Renal cortical epithelial cell (primary cell): ENCODE measurements around the gene CTIF. TPM values are rescaled to one million over a fixed set of nuclear protein-coding genes. Genes with fewer than 3 reads are reported as not detected.

ENCODE experiments used
- DNase-seq: peaks from one replicate; pipeline ENCODE4 v3.0.0-alpha.2; 2011; ENCODE audit warnings: low read depth
- total RNA-seq: library from RNA; depleted of rRNA; stranded (reverse); fragments of >200 nt; gene quantifications from 2 replicates; pipeline ENCODE4 v1.2.3, GENCODE V29; 2014

CTIF gene
- total RNA-seq, 1 donor from 2014 or later = 25.8 TPM

DNA sequence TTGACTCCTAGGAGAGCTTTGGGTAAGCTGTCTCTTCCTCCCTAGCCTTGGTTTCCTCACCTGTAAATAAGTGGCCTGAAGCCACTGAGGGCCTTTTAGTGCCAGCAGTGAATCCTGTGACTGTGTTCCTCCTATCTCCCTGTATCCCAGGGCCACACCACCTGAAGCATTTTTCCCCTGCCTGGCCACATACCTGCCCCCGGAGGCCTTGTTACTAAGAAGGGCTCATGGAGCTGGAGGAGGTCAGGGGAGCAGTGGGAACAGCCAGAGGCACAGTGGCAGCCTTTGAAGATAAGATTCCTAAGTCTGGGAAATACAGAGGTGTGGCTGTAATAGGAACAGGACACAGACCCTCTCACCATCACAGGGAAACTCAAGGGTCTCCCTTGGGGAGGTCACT, 249.5 kb downstream of the CTIF start:
- DNase-seq = no peak

DNA sequence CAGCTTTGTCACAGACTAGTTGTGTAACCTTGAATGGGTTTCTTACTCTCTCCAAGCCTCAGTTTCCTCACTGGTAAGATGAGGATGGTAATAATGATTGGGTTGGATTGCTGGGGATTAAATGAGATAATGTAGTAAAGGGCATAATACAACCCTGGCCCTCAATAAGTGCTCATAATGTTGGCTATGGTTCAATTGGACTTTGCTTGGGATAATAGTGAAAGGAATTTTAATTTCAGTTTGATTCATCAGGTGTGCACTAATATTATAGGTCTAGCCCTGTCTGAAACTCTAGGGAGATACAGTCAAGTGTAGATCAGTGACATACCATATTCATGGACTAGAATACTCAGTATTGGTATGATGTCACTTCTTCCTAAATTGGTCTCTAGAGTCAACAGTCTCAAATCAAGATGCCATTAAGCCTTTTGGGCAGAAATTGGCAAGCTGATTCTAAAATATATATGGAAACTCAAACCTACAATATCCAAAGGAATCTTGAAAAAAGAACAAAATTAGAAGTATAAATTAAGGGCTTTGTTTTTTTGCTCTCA, 250.5 kb downstream of the CTIF start:
- no peak for DNase-seq

DNA sequence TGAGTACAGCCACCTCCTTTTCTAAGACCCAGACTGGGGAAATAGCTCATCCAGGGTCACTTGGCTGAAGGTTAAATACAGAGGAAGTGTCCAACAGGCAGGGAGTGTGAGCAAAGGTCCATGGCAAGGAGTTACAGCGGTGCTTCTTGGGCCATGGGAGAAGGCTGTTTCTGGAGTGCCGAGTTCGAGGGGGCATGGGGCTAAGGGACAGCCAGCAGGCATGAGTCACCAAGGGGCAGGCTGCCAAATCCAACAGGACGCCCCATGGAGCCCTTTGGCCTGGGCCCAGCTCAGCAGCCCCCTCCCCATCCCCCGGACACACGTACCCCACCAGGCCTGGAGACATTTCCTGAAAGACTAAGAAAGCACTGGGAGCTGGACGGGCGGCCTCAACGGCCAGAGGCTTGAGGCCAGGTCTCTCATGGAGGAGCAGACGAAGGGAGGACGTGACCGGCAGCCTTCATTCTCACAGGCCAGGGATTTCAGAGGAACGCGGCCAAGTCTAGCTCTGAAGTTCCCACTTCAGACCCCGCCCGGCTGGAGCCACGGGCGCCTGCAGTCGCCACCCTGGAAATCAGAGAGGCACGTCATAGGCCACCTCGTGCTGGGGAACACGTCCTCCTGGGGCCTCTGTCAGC, 251.5 kb downstream of the CTIF start:
- DNase-seq = no peak

DNA sequence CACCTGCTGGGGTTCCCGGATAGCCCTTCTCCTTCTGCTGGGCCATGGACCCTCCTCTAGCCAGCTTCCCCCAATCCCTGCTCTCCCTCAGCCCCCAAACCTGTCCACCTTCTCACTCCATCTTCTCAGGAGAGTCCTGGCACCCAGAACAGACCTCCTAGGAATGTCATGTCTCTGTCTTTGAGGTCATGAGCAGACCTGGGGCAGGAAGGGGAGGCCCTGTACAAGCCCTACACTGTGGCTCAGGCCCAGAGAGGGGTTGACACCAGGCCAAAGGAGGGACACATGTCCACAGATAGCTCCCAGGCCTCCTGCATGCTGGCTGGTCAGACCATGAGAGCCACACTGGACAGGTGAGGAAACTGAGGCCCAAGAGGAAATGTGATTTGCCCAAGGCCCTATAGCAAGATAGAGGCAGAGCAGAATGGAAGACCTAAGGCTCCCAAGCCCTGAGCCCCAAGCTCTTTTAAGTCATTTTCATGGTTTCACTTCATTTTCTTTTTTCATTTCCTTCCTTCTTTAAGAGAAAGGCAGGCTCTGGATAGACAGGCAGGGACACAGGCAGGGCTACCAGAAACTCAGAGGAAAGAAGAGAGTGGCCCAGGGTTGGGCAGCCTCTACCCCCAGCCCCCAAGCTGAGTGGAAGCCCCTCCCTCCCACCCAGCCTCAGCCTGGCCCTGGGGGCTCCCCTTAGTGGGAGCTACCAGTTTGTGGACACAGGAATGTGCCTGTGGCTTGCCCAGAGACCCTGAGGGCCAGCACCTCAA, 252.2 kb downstream of the CTIF start:
- DNase-seq = no peak

DNA sequence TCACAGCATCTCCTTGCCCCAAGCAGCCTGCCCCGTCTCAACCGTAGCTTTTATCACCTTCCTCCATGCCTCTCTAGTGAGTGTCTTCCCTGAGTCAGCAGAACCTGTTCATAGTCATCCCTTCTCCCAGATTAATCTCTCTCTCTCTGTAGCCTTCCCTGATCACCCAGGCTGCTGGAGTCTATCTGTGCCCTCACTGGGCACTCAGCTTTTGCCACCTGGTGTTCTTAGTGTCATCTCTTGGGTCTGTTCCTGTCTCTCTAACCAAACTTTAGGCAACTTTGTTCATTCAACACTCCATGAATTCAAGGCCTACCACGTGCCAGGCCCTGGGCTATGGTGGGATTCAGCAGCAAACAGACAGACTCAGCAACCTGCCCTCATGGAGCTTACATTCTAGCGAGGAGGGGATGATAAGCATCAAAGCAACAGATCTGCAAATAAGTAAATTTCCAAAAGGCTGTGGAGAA, 252.8 kb downstream of the CTIF start:
- DNase-seq = no peak

DNA sequence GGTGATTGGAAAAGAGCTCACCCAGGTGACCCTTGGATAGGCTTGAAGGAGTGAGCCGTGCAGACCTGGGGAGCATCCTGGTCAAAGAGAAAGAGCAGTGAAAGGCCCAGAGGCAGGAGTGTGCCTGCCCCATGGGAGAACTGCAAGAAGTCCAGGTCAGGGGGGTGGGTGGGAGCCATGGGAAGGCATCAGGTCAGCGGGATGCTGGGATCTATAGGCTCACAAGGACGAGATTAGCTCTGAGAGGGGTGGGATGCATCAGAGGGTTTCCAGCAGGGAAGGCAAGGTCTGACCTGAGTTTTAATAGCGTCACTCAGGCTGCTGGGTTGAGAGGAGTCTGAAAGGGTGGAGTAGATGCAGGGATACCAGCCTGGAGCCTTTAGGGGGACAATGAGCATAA, 253.3 kb downstream of the CTIF start:
- no peak for DNase-seq

DNA sequence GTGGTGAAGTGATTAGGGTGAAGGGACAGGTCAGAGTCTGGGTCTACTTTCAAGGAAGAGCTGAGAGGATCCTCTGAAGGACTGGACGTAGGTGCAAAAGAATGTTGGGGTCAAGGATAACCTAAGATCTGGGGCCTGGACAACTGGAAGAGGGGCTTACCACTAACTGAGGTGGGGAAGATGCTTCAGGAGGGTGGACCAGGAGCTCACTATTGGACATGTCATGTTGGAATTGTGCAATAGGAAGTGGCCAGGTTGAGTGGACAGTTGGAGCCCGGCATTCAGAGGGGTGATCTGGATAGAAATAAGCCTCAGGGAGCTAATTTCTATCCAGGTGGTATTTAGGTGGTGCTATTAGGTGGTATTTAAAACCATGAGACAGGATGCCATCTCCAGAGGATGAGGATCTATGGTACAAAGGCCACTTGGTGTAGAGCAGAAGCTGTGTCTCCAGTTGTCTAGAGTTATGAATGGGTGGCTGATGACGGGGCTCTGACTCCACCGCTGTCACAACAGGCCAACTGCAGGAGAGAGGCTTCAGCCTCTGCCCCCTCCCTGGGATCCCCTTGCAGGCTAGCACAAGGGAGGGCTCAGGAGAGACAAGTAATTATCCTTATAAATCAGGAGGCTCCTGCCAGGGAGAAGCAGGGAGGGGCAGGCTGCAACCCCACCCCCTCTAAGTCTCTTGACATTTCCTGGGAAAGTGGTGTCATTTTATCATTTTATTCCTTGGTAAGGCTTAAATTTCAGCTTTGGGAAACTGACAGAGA, 254.0 kb downstream of the CTIF start:
- DNase-seq = no peak

DNA sequence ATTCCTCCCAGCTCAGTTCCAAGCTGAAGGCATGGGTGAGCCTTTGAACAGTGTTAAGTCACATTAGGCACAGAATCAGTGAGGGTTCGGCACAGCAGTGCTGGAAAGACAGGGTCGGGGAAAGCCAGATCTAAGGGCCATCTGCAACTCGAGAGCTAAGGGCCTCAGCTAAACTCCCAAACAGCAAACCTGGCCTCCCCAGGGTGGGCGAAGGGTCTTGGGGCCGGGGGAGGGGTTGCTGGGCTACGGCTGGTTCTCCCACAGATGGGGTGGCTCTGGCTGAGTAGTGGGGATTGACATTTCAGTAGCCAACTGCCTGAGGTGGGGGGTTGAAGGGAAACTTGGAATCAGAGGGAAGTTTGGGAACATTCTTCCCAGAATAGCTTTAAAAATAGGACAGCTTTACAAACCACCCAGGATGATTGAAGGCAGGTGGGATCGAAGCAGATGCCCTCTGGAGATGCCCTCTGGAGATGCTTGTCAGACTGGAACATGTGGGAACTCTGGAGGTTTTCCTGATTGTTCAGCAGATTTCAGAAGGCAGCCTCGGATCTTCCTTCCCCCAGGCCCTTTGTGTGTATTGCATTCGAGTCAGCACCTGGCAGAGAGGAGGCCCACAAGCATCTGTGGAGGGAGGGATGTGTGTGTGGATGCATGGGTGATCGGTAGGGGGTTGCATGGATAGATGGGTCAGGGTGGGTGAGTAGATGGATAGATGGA, 255.6 kb downstream of the CTIF start:
- no peak for DNase-seq

DNA sequence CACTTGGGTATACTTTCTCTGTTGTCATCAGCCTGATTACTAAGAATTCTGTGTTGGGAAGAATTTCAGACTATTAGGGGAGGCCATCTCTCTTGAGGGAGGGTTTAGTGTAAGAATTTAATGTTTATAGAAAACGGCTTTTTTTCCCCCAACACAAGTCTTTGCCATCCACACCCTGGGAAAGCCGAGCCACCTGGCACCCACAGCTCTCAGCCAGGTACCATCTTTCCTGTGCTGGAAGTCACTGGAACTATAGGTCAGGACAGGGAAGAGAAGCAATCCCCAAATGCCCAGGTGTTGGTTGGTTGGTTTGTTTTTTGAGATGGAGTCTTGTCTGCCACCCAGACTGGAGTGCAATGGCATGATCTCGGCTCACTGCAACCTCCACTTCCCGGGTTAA, 256.9 kb downstream of the CTIF start:
- no peak for DNase-seq

DNA sequence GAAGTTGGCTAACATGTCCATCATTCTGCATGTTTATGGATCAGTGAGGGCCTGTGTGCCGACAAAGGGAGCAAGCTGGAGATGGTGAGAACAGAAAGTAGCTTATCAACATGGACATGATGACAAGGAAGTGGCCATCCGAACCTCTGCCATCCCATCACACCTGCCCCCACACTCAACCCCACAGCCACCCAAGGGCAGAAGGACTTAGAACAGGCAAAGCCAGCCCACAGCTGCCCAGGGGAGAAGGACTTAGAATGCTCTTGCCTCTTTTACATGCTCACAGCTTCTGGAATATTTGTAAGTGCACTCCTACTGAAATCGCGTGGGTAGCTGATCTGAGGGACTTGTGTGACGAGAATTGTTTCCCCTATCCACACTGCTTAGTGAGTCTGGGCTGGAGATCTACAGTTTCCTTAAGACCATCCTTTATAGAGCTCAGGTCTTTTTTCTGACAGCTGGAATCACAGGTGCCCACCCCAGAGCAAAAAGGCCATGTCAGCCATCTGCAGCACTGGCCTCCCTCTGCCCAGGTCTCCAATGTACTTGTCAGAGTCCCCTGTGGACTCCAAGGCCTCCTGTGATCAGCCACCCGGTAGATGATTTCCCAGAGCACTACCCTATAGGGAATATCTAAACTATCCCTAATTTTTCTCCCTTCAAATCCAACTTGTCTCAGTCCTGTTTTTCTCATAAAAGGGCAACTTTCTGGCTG, 257.8 kb downstream of the CTIF start:
- no peak for DNase-seq

DNA sequence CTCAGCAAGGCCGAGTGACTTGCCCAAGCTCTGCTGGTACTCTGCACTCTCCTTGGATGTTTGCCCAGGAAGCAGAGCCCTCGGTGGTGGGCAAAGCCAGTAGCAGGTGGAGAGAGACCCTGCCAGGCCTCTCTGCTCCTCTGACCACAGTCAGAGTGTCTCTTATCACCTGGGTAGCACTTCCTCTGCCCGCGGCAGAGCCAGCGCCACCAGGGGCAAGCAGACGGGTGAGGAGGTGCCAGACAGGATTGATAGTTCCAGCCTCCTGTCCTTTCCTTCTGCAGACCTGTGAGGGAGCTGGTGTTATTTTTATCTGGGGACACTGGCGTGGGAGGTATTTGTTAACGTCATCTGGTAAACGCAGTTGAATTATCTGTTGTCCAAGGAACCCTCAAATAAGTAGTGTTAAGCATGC, 259.0 kb downstream of the CTIF start:
- no peak for DNase-seq

DNA sequence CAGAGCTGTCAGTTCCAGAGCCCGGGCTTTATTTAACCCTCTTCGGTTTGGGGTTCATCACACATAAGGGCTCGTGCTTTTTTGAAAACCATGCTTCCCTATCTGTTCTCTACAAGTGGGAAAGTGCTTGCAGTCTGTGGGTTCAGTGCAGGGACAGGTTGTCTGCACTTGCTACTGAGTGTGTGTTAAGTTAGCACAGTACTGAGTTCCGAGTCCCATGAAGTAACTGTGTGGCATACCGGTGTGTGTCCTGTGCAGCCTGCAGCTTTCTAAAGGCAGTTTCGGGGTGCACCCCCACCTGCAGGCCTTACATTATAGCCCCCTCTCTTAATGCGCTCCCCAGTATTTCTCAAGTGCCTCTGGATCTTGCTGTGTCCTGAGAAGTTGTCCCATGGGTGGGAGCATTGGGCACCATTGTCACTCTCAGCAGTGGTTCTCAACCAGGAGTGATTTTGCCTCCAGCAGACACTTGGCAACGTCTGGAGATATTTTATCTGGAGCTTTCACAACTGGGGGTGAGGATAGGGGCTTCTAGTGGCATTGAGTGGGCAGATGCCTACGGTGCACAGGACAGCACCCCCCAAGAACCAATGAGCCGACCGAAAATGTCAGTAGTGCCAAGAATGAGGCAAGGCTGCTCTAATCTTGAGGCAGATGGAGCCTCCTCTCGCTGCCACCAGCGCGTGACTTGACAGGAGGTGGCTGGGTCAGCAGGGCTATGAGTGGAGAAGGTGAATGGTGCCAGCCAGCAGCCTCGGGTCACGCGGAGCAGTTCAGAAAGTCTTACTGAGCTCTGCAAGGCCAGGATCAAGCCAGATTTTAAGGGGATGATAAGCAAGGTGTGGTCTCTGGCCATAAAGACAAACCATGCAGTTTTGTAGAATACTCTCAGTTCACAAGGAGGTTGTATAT, 259.8 kb downstream of the CTIF start:
- DNase-seq = no peak

DNA sequence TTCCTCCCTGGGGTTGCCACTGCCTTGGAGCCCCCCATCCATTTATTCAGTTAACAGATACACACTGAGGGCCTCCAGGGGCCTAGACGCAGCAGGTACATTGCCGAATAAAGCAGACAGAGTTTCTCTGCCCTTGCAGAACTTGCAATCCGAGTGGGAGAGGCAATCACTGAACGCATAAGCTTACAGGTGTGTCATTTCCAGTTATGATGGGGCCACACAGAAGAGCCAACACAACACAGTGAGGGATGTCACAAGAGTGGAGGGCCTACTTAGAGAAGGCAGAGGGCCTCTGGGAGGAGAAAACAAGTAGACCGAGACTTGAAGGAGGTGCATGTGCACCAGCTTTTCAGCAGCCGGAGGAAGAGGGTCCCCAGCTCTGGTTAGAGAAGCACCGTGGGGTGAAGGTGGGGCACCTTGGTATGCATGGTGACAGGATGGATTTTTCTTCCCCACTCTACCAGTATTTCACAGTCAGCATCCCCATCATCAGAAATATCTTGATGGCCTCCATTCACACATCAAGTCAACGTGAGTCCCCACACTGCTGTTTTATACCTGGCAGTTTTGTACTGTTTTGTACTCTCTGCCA, 261.0 kb downstream of the CTIF start:
- no peak for DNase-seq

DNA sequence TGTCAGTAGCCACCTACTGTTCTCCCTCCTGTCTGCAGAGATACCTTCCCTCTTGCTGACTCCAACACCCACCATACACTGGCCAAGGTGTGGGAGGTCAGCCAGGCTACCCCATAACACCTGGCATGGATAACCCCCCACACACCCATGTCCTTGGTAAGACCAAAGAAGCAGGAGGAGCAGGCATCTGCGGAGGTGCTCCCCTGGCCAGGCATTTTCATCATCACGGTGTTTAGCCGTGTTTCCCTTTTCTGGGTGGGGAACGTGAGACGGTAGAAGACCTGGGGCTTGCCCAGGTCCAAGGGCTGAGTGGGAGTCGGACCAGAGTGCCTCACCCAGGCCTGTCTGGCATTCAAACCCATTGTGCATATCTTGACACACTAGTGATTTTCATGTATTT, 261.6 kb downstream of the CTIF start:
- DNase-seq = no peak

DNA sequence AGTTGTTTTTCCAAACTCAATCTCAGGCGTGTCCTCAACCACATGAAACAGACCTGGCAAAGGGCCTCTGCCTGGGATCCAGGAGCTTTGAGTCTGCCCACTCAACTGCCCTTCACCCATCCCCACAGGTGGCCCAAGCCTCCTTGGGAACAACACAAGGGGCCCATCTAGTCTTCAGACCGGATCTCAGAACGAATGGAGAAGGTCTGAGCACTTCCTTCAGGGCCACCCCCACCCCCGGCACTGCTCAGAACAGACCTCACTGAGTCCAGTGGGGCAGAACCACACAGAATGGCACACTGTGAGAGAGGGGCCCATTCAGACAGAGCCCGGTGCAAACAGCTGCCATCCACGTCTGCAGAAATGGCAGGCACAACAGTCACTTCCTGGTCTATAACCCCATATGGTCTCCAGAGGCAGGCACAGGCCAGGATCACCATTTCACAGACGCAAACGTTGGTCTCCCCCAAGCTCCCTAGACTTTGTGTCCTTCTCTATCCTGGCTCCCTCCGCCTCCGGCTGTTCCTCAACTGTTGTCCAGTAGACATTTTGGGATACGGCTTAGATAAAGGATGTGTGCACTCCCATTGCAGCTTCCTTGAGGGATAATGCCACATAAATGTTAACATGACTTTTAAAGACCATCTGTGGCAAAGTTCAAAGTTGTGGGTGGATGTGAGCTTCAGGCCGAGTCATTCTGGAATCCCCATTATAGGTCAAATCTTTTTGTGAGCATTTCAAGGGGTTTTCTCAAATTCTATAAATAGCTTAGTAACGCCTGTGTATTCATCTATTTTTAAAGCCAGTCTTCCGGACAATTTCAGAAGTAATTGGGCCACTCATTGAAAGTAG, 262.3 kb downstream of the CTIF start:
- no peak for DNase-seq

DNA sequence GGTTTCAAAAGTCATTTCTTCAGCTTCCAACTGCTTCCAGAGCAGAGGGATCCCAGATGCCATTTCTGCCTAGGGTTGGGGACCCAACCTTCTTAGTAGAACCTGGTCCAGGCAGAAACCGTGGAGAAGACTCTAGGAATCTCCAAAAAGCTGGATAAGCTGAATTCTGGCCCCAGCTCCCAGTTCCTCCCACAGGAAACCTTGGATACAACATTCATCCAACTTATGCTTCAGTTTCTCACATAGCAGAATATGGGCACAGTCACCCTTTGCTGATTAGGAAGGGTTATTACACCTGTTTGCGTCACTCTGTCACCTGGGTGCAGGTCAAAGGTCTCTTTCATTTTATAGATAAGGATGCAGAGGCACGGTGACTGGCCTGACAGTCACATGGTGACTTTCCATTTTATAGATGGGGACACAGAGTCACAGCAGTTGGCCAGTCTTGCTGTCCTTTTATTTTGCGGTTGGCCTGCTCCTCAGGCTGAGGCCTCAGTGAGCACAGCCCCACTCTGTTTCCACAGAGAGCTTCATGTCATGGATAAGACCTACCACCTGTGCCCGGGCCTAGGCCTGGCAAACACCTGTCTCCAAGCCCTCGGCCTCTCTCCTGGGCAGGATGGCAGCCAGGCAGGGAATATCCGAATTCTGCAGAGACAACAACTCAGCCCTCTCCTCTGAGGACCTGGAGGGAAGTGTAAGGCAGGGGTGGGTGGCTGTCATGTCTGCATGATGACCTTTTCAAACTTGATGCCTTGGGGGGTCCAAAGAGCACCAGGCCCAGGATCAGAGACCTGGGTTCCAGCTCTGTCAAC, 263.1 kb downstream of the CTIF start:
- DNase-seq = no peak

DNA sequence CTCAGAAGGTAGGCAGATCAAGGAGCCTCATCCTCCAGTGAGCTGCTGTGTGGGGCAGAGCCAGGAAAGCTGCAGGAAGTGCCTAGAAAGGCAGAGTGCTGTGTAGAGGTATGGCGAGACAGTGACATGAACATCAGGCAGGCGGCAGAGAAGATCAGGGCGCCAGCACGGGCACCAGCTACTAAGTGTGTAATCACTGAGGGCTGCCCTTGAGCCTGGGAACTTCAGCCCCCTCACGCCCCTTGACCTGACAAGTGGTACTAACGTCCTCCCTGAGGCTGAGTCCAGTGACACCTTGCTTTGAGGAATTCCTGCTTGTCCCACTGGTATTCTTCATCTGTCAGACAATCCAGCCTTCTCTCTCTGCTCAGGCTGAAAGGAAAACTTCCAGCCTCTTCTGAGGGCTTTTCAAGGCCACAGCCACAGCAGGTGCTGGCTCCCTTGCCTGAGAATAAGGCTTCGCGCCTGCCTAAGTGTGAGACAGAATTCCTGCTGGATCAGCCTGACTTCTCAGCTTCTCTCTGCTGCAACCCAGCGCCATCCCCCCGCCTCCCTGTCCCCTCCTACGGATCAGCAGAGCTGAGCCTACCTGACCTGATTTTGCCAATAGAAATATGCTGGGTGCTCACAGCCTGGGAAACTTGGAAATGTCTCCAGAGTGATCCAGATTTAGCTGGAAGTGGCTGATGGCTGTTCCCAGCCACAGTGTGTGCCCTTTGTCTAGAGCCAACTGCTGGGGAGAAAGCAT, 263.9 kb downstream of the CTIF start:
- peak; percentile 71 for DNase-seq
